Astrocyte (in vitro differentiated cells and primary cell): Measurements from ENCODE around the gene FARS2. TPM values are rescaled to one million over a fixed set of nuclear protein-coding genes. Genes with fewer than 3 reads are reported as not detected.

ENCODE experiments used
- DNase-seq: peaks from one replicate; pipeline ENCODE4 v3.0.0-alpha.2; 2010; ENCODE audit warnings: low read depth
- FAIRE-seq: peaks from 2 replicates; lab custom pipeline; 2011; peaks lifted over from hg19 to GRCh38; lab: Jason Lieb, UNC
- H2AFZ ChIP-seq: 2 replicates; pipeline ENCODE4 v1.6.0; 2012; ENCODE audit warnings: low read depth, low read length, inconsistent platforms
- H3K27ac ChIP-seq: 2 replicates; pipeline ENCODE4 v1.5.1; 2011; ENCODE audit warnings: low read depth, low read length, inconsistent platforms
- H3K27me3 ChIP-seq: 2 replicates; pipeline ENCODE4 v1.6.0; 2011; ENCODE audit warnings: low read length, inconsistent platforms; ENCODE audit not compliant: insufficient read depth
- H3K36me3 ChIP-seq: 2 replicates; pipeline ENCODE4 v1.5.1; 2011; ENCODE audit warnings: low read length, inconsistent platforms; ENCODE audit not compliant: insufficient read depth
- H3K4me1 ChIP-seq: 2 replicates; pipeline ENCODE4 v1.5.1; 2011; ENCODE audit warnings: low read length, inconsistent platforms; ENCODE audit not compliant: insufficient read depth
- H3K4me2 ChIP-seq: 2 replicates; pipeline ENCODE4 v1.6.0; 2012; ENCODE audit warnings: low read length, inconsistent platforms
- H3K4me3 ChIP-seq: 2 replicates; pipeline ENCODE4 v1.5.1; 2011; ENCODE audit warnings: low read depth, mild to moderate bottlenecking, low read length, inconsistent platforms; ENCODE audit not compliant: insufficient read depth
- H3K79me2 ChIP-seq: 2 replicates; pipeline ENCODE4 v1.6.0; 2012; ENCODE audit warnings: mild to moderate bottlenecking, low read length, inconsistent platforms; ENCODE audit not compliant: insufficient read depth
- H3K9ac ChIP-seq: 2 replicates; pipeline ENCODE4 v1.6.0; 2012; ENCODE audit warnings: mild to moderate bottlenecking, low read length, inconsistent platforms
- H3K9me3 ChIP-seq: 2 replicates; pipeline ENCODE4 v1.5.1; 2012; ENCODE audit warnings: low read depth, mild to moderate bottlenecking, low read length, inconsistent platforms; ENCODE audit not compliant: insufficient read depth
- H4K20me1 ChIP-seq: 2 replicates; pipeline ENCODE4 v1.6.0; 2012; ENCODE audit warnings: low read length, inconsistent platforms; ENCODE audit not compliant: insufficient read depth
- H3K27ac Mint-ChIP-seq: one replicate; pipeline ENCODE4 v1.8.0; 2021; ENCODE audit warnings: mild to moderate bottlenecking, mixed read lengths; ENCODE audit not compliant: unreplicated experiment
- H3K27me3 Mint-ChIP-seq: one replicate; pipeline ENCODE4 v1.8.0; 2021; ENCODE audit warnings: low read depth, mixed read lengths; ENCODE audit not compliant: unreplicated experiment
- H3K36me3 Mint-ChIP-seq: one replicate; pipeline ENCODE4 v1.8.0; 2021; ENCODE audit warnings: low read depth, mixed read lengths; ENCODE audit not compliant: unreplicated experiment
- H3K4me1 Mint-ChIP-seq: one replicate; pipeline ENCODE4 v1.8.0; 2021; ENCODE audit warnings: low read depth, mixed read lengths; ENCODE audit not compliant: unreplicated experiment
- H3K4me3 Mint-ChIP-seq: one replicate; pipeline ENCODE4 v1.8.0; 2021; ENCODE audit warnings: mild to moderate bottlenecking, moderate library complexity, mixed read lengths; ENCODE audit not compliant: unreplicated experiment
- H3K9me3 Mint-ChIP-seq: one replicate; pipeline ENCODE4 v1.8.0; 2021; ENCODE audit warnings: mild to moderate bottlenecking, mixed read lengths; ENCODE audit not compliant: unreplicated experiment
- EZH2 ChIP-seq: IDR thresholded peaks from 2 replicates; pipeline ENCODE4 v1.6.1; 2012; ENCODE audit warnings: mild to moderate bottlenecking, low read length, inconsistent platforms; ENCODE audit not compliant: insufficient read depth
- total RNA-seq: library from RNA; stranded (reverse); gene quantifications from 2 replicates; pipeline ENCODE4 v1.2.1, GENCODE V29; 2021
- TF ChIP-seq, protein P1 (sequence below): IDR thresholded peaks from 2 replicates; pipeline ENCODE4 v1.5.1; 2011; ENCODE audit warnings: low read depth, mild to moderate bottlenecking, inconsistent platforms, low read length, moderate library complexity; ENCODE audit not compliant: insufficient read depth

FARS2 gene
- total RNA-seq, 1 donor from 2014 or later, result 13.3 TPM

DNA sequence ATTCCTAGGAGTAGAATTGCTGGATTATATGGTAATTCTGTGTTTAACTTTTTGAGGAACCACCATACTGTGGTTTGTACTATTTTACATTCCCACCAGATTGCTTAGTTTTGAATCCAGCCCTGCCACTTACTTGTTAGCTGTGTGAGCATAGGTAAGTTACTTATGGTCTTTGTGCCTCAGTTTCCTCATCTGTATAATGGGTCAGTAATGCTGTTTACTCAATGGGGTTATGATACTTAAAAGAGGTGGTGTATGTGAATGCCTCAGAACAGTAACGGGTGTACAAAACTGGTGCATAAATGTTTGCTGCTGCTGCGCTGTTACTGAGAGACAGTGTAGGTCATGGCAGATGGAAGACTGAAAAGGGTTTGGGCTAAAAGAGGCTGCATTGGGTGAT, 506.2 kb downstream of the FARS2 start:
- Histone ChIP-seq H3K4me1 (peaks cover 19% of the 10 kb centered on the region), H2AFZ (no peak overlapping the region), H3K27me3 (no peaks in the 10 kb centered on the region), H3K36me3 (no peaks in the 10 kb centered on the region), H4K20me1 (no peaks in the 10 kb centered on the region), H3K9ac (no peak overlapping the region), H3K79me2 (no peaks in the 10 kb centered on the region), H3K4me3 (no peak overlapping the region), H3K27ac (no peak overlapping the region), H3K9me3 (no peaks in the 10 kb centered on the region), H3K4me2 (no peak overlapping the region)
- Mint-ChIP-seq H3K27ac (no peak overlapping the region), H3K9me3 (peaks cover 11% of the 10 kb centered on the region), H3K27me3 (no peaks in the 10 kb centered on the region), H3K4me1 (peaks cover 6% of the 10 kb centered on the region), H3K36me3 (peaks cover 5% of the 10 kb centered on the region), H3K4me3 (no peak overlapping the region)
- no peak for FAIRE-seq
- TF ChIP-seq, protein P1, sequence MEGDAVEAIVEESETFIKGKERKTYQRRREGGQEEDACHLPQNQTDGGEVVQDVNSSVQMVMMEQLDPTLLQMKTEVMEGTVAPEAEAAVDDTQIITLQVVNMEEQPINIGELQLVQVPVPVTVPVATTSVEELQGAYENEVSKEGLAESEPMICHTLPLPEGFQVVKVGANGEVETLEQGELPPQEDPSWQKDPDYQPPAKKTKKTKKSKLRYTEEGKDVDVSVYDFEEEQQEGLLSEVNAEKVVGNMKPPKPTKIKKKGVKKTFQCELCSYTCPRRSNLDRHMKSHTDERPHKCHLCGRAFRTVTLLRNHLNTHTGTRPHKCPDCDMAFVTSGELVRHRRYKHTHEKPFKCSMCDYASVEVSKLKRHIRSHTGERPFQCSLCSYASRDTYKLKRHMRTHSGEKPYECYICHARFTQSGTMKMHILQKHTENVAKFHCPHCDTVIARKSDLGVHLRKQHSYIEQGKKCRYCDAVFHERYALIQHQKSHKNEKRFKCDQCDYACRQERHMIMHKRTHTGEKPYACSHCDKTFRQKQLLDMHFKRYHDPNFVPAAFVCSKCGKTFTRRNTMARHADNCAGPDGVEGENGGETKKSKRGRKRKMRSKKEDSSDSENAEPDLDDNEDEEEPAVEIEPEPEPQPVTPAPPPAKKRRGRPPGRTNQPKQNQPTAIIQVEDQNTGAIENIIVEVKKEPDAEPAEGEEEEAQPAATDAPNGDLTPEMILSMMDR, result no peak
- TF ChIP-seq EZH2, result no peak
- DNase-seq, result no peak

DNA sequence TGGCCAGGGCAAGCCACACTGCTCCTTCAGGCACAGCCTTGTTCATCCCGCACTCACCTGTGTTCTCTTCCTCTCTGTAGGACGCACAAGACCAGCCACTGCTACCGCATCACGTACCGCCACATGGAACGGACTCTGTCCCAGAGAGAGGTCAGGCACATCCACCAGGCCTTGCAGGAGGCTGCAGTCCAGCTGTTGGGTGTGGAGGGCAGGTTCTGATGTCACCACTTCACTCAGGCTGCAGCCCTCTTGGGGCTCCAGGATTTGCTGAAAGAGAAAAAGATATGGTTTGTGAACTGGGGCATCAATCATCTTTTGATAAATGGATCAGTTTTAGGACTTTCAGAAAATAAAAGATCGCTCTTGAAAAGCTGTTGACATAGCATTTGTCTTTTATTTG, 509.9 kb downstream of the FARS2 start:
- Histone ChIP-seq H3K4me3 (no peak overlapping the region), H3K27ac (no peak overlapping the region), H4K20me1 (no peaks in the 10 kb centered on the region), H3K9ac (no peak overlapping the region), H3K4me2 (no peak overlapping the region), H3K27me3 (no peaks in the 10 kb centered on the region), H3K36me3 (no peaks in the 10 kb centered on the region), H3K4me1 (no peaks in the 10 kb centered on the region), H3K9me3 (no peaks in the 10 kb centered on the region), H3K79me2 (no peaks in the 10 kb centered on the region), H2AFZ (no peak overlapping the region)
- Mint-ChIP-seq H3K4me3 (no peak overlapping the region), H3K27me3 (no peaks in the 10 kb centered on the region), H3K36me3 (peaks cover 12% of the 10 kb centered on the region), H3K9me3 (peaks cover 11% of the 10 kb centered on the region), H3K27ac (no peak overlapping the region), H3K4me1 (no peaks in the 10 kb centered on the region)
- no peak for DNase-seq
- no peak for TF ChIP-seq EZH2
- TF ChIP-seq, protein P1, result no peak
- FAIRE-seq, result no peak

DNA sequence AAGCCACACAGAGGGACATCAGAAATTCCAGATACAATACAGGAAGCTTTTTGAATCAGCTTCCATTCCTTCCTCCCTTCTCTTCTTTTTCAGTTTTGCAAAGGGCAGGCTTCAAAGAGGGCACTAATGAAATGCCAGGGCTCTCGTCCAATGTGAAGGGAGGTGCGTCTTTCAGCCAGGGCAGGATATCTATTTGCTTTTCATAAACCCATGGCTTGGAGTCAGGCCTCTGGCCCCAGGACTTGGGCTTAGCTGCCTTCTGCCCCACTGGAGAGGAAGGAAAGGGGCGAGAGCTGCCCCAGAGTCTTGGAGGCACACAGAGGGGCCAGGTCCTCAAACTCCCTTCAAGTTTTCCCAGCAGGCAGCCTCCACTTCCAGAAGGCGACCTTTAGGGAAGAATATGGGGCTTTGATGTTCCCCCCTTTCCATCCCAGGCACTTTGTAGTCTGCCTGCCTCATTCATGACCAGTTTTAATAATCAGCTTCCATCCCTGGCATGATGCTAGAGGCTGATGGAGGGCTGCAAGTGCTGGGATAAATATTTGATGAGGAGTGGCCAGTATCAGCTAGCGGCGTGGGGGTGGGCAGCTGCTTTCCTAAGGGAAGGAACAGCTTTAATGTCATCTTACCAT, 510.6 kb downstream of the FARS2 start:
- Mint-ChIP-seq H3K36me3 (peaks cover 12% of the 10 kb centered on the region), H3K4me1 (no peaks in the 10 kb centered on the region), H3K27me3 (no peaks in the 10 kb centered on the region), H3K9me3 (peaks cover 9% of the 10 kb centered on the region), H3K27ac (no peak overlapping the region), H3K4me3 (no peak overlapping the region)
- Histone ChIP-seq H3K27me3 (no peaks in the 10 kb centered on the region), H3K79me2 (no peaks in the 10 kb centered on the region), H3K9ac (no peak overlapping the region), H3K4me2 (no peak overlapping the region), H3K4me1 (no peaks in the 10 kb centered on the region), H3K36me3 (no peaks in the 10 kb centered on the region), H3K27ac (no peak overlapping the region), H3K9me3 (no peaks in the 10 kb centered on the region), H2AFZ (no peak overlapping the region), H4K20me1 (no peaks in the 10 kb centered on the region), H3K4me3 (no peak overlapping the region)
- FAIRE-seq (no peak), DNase-seq (no peak)
- TF ChIP-seq EZH2, result no peak
- TF ChIP-seq, protein P1, result no peak
